ENCODE results near the gene VGLL4. TPM values are rescaled to one million over a fixed set of nuclear protein-coding genes. Genes with fewer than 3 reads are reported as not detected.

Gene VGLL4
- total and polyA plus RNA-seq, 2 experiments from 2014 or later = 30.9 to 46.5 TPM

DNA sequence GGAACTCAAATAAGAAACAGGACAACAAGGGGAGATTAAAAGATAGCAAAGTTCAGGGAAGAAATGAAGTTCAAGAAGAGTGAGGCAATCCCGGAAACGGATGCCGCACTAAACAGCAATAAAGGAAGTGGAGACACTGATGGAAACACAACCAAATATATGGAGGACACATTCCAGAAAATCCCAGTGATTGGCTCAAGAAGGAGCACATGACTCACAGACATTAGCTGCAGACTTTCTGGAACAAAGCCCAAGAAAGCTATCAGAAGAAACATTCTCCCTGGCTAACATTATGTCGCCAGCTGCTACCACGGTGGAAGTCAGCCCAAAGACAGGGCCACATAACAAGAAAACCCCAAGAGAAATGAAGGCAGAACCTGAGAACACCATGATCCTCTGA, 18.1 kb upstream of the VGLL4 start:
- Histone ChIP-seq H3F3A (ENCODE audit: insufficient read depth) (no peaks in the 10 kb centered on the region), H3K9me3 (ENCODE audit: low read depth) (no peaks in the 10 kb centered on the region), H4K20me1 (ENCODE audit: insufficient read depth) (no peaks in the 10 kb centered on the region), H3K27ac (no peak overlapping the region), H3K36me3 (ENCODE audit: low read depth) (no peaks in the 10 kb centered on the region), H3K9me2 (ENCODE audit: insufficient read depth) (no peaks in the 10 kb centered on the region), H3K4me2 (ENCODE audit: unreplicated experiment) (no peak overlapping the region), H3K27me3 (replicated peaks; ENCODE audit: insufficient read depth) (no peaks in the 10 kb centered on the region), H2AFZ (no peak overlapping the region), H3K79me2 (ENCODE audit: insufficient read depth) (peaks cover 82% of the 10 kb centered on the region), H3K4me3 (no peak overlapping the region), H3K9ac (no peak overlapping the region), H3K4me1 (ENCODE audit: insufficient read depth) (peaks cover 4% of the 10 kb centered on the region; the same call in 1 of the 2 replicates)
- TF ChIP-seq EZH2 (IDR thresholded peaks at IDR 0.05; ENCODE audit: insufficient read depth, poor library complexity, severe bottlenecking) (no peak), EZH2phosphoT487 (IDR thresholded peaks at IDR 0.05; ENCODE audit: insufficient read depth, low read depth) (no peak)
- in situ Hi-C loops (cut with MboI) = loop anchor here (10.0 kb wide), 1 partner anchor 143 kb away; no protein-coding TSS in a partner anchor
- DNase-seq = peak; percentile 74
- WGBS, 2 experiments (ENCODE audit: low coverage in 1 of 2, low lambda C conversion rate in 2 of 2, missing lambda C conversion rate in 2 of 2) = 56 to 57% methylated on average over 5 of the region's 5 CpGs

DNA sequence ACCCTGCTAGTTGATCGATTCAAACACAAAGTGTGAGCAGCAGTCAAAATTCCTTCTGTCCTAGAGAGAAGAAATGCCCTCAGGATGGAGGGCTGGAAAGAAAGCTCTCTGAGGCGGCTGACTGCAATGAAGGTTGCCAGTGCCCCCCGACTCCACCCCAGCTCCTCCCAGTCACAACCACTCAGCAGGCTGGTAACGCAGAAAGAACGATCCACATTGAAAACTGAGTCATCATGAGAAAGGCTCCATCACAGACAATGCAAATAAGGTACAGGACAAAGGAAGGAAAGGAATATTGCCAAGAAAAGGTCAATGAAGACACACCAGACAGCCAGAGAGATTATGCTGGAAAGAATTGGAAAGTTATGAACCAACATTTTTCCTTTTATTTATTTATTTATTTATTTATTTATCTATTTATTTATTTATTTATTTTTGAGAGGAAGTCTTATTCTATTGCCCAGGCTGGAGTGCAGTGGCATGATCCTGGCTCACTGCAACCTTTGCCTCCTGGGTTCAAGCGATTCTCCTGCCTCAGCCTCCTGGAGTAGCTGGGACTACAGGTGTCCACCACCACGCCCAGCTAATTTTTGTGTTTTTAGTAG, 17.4 kb upstream of the VGLL4 start:
- Histone ChIP-seq H3K27ac (no peak overlapping the region), H3K79me2 (ENCODE audit: insufficient read depth) (peaks cover 86% of the 10 kb centered on the region), H3K27me3 (replicated peaks; ENCODE audit: insufficient read depth) (no peaks in the 10 kb centered on the region), H2AFZ (no peak overlapping the region), H4K20me1 (ENCODE audit: insufficient read depth) (no peaks in the 10 kb centered on the region), H3K9me2 (ENCODE audit: insufficient read depth) (no peaks in the 10 kb centered on the region), H3K9me3 (ENCODE audit: low read depth) (no peaks in the 10 kb centered on the region), H3K9ac (no peak overlapping the region), H3K36me3 (ENCODE audit: low read depth) (no peaks in the 10 kb centered on the region), H3K4me2 (ENCODE audit: unreplicated experiment) (no peak overlapping the region), H3F3A (ENCODE audit: insufficient read depth) (no peaks in the 10 kb centered on the region), H3K4me1 (ENCODE audit: insufficient read depth) (peaks cover 4% of the 10 kb centered on the region; the same call in 1 of the 2 replicates), H3K4me3 (no peak overlapping the region)
- TF ChIP-seq EZH2 (IDR thresholded peaks at IDR 0.05; ENCODE audit: insufficient read depth, poor library complexity, severe bottlenecking) (no peak), EZH2phosphoT487 (IDR thresholded peaks at IDR 0.05; ENCODE audit: insufficient read depth, low read depth) (no peak)
- WGBS, 2 experiments (ENCODE audit: low coverage in 1 of 2, low lambda C conversion rate in 2 of 2, missing lambda C conversion rate in 2 of 2) = 81 to 86% methylated on average over 7 of the region's 7 CpGs
- in situ Hi-C loops (cut with MboI) = loop anchor here (10.0 kb wide), 1 partner anchor 144 kb away; no protein-coding TSS in a partner anchor
- DNase-seq = no peak

DNA sequence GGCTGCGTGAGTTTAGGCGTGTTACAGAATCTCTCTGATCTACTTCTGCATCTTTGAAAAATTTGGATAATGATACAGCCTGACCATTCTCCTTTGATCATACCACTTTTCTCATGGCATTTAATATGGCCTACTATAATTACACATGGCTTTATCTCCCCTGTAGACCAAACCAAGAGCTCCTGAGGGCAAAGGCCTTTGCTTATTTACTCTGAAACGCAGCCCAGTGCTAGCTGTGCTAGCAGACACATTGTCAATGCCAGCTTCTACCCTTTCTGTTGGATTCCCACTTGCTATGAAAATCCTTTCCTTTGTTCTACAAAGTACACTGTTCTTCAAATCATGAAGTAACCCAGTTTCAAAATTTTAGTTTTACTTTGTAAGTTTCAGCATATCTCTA, 16.5 kb upstream of the VGLL4 start:
- DNase-seq = no peak
- H3K4me2 ChIP-seq (ENCODE audit: unreplicated experiment) = no peak overlapping the region
- in situ Hi-C loops (cut with MboI) = loop anchor here (10.0 kb wide), 1 partner anchor 145 kb away; no protein-coding TSS in a partner anchor
- no peak overlapping the region for H3K9ac ChIP-seq
- WGBS, 2 experiments (ENCODE audit: low coverage in 1 of 2, low lambda C conversion rate in 2 of 2, missing lambda C conversion rate in 2 of 2) = 73 to 84% methylated on average over 3 of the region's 3 CpGs
- H3K79me2 ChIP-seq (ENCODE audit: insufficient read depth) = peaks cover 90% of the 10 kb centered on the region
- H4K20me1 ChIP-seq (ENCODE audit: insufficient read depth) = no peaks in the 10 kb centered on the region
- peaks cover 4% of the 10 kb centered on the region; the same call in 1 of the 2 replicates for H3K4me1 ChIP-seq (ENCODE audit: insufficient read depth)
- no peaks in the 10 kb centered on the region for H3F3A ChIP-seq (ENCODE audit: insufficient read depth)
- no peaks in the 10 kb centered on the region for H3K9me2 ChIP-seq (ENCODE audit: insufficient read depth)
- TF ChIP-seq EZH2phosphoT487 (IDR thresholded peaks at IDR 0.05; ENCODE audit: insufficient read depth, low read depth) (no peak), EZH2 (IDR thresholded peaks at IDR 0.05; ENCODE audit: insufficient read depth, poor library complexity, severe bottlenecking) (no peak)
- no peaks in the 10 kb centered on the region for H3K9me3 ChIP-seq (ENCODE audit: low read depth)
- no peak overlapping the region for H2AFZ ChIP-seq
- no peaks in the 10 kb centered on the region for H3K36me3 ChIP-seq (ENCODE audit: low read depth)
- H3K27me3 ChIP-seq (replicated peaks; ENCODE audit: insufficient read depth) = no peaks in the 10 kb centered on the region
- H3K4me3 ChIP-seq = no peak overlapping the region
- no peak overlapping the region for H3K27ac ChIP-seq

DNA sequence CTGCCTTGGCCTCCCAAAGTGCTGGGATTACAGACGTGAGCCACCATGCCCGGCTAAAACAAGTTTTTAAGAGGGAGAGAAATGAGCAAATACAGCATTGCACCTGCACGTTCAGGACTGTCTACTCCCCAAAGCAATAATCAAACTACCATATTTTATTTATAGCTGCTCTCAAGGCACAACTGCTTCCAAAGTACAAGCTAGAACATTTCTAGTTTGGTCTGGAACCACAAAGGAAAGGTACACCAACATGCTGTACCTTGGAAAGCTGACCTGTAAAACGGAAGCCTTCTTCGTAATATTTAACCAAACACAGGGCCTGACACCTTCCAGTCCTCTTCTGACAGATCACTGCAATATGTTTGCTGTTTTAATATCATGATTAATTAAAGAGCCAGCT, 14.5 kb upstream of the VGLL4 start:
- H3K27me3 ChIP-seq (replicated peaks; ENCODE audit: insufficient read depth) = no peaks in the 10 kb centered on the region
- no peaks in the 10 kb centered on the region for H3K9me2 ChIP-seq (ENCODE audit: insufficient read depth)
- peaks cover 93% of the 10 kb centered on the region for H3K79me2 ChIP-seq (ENCODE audit: insufficient read depth)
- no peak overlapping the region for H3K4me2 ChIP-seq (ENCODE audit: unreplicated experiment)
- no peaks in the 10 kb centered on the region for H4K20me1 ChIP-seq (ENCODE audit: insufficient read depth)
- no peaks in the 10 kb centered on the region for H3F3A ChIP-seq (ENCODE audit: insufficient read depth)
- H3K9me3 ChIP-seq (ENCODE audit: low read depth) = no peaks in the 10 kb centered on the region
- no peak for DNase-seq
- 46 to 54% methylated on average over 5 of the region's 5 CpGs for WGBS, 2 experiments (ENCODE audit: low coverage in 1 of 2, low lambda C conversion rate in 2 of 2, missing lambda C conversion rate in 2 of 2)
- H3K4me1 ChIP-seq (ENCODE audit: insufficient read depth) = peaks cover 4% of the 10 kb centered on the region; the same call in 1 of the 2 replicates
- in situ Hi-C loops (cut with MboI) = no loop called here
- H2AFZ ChIP-seq = no peak overlapping the region
- no peak overlapping the region for H3K4me3 ChIP-seq
- no peak overlapping the region for H3K9ac ChIP-seq
- TF ChIP-seq EZH2 (IDR thresholded peaks at IDR 0.05; ENCODE audit: insufficient read depth, poor library complexity, severe bottlenecking) (no peak), EZH2phosphoT487 (IDR thresholded peaks at IDR 0.05; ENCODE audit: insufficient read depth, low read depth) (no peak)
- no peaks in the 10 kb centered on the region for H3K36me3 ChIP-seq (ENCODE audit: low read depth)
- H3K27ac ChIP-seq = no peak overlapping the region

Data from GM23248 (cell line).